Activated CD4-positive, alpha-beta T cell treated with anti-CD3 and anti-CD28 coated beads for 24 hours (primary cell): Measurements from ENCODE around the gene TFB2M.
A peak's percentile ranks its signal among the peaks of the same experiment; 100 is the strongest.
"Not testable (repeated sequence)": the region's sequence is repeated elsewhere in the genome, so short reads cannot be mapped to it uniquely, and the experiment has no call there.

Experiments used
- DNase-seq, 2 donors: peaks; one replicate each; pipeline ENCODE4 v3.0.0-alpha.2; 2020; ENCODE audit warnings: low read depth in 2 of 2

Gene TFB2M

GRCh38 chr1:246582301-246583055, 16.4 kb upstream of the TFB2M start:
- DNase-seq = no peak

GRCh38 chr1:246580497-246581370, 14.7 kb upstream of the TFB2M start:
- DNase-seq = no peak

- no peak for DNase-seq
Measured at GRCh38 chr1:246579818-246580217, 13.8 kb upstream of the TFB2M start.

DNA sequence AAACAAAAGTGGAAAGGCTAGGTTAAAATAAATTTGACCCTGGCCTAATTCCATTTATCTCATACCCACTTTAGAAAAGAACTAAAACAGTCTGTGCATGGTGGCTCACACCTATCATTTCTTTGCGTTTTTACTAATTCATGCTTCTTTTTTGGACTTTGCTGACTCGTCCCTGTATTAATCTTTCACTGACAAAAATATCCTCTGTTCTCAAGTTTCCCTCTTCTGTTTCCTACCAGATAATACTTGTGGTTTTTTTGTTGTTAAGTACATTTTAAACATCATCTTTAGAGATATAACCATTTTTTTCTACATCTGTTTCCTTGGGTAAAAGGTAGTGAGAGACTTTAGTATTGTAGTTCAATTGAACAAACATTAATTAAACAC, 11.7 kb upstream of the TFB2M start:
- no peak for DNase-seq

DNA sequence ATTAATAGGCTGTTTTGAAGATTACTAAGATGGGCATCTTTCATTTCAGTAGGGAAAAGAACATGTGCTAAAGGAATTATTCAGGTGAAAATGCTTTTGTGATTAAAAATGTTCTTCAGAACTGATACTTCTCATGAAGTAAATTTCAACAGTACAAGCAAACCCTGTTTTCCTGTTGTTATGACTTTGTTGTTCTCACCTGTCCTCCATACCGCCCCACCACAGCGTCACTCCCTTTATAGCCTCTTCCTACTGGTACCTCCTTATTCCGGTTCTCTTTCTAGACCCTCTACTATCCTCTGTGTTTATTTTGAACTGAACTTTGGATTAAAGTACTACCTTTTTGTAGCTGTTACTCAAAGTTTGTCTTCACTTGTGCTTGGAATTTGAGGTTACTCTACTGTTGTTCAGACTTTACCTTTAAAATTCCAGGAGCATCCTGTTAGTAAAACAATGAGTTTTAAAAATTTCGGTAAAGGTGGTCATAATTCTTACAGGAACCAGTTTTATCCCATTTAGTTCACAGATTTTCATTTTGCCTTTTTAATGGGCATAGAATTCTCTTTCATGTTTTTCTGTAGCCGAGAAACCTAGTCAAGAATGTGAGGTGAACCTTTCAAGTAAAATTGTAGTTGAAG, 11.1 kb upstream of the TFB2M start:
- no peak for DNase-seq

- no peak for DNase-seq
Measured at GRCh38 chr1:246576709-246577032, 10.6 kb upstream of the TFB2M start.

GRCh38 chr1:246573491-246573890, 7.4 kb upstream of the TFB2M start:
- no peak for DNase-seq

DNA sequence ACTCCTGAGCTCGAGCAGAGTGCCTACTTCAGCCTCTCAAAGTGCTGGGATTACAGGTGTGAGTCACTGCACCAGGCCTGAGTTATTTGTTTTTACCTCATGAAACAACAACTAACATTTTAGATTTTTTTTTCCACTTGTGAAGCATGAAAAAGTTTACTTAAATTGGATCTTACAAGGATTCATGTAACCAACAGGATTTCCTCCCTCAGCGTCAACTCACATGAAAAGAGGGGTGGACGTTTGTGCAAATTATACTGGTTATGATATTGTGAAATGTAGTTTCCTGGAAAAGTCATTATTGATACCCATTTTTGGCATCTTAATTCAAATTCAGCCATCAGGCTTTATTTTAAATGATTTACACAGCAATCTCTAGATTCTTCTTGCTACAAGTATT, 6.7 kb upstream of the TFB2M start:
- no peak for DNase-seq

- no peak for DNase-seq
Measured at GRCh38 chr1:246571953-246572352, 5.9 kb upstream of the TFB2M start.

- DNase-seq = not testable (repeated sequence)
Measured at GRCh38 chr1:246571309-246571708, 5.2 kb upstream of the TFB2M start.

- DNase-seq = no peak
Measured at GRCh38 chr1:246569248-246570238, 3.5 kb upstream of the TFB2M start.

DNA sequence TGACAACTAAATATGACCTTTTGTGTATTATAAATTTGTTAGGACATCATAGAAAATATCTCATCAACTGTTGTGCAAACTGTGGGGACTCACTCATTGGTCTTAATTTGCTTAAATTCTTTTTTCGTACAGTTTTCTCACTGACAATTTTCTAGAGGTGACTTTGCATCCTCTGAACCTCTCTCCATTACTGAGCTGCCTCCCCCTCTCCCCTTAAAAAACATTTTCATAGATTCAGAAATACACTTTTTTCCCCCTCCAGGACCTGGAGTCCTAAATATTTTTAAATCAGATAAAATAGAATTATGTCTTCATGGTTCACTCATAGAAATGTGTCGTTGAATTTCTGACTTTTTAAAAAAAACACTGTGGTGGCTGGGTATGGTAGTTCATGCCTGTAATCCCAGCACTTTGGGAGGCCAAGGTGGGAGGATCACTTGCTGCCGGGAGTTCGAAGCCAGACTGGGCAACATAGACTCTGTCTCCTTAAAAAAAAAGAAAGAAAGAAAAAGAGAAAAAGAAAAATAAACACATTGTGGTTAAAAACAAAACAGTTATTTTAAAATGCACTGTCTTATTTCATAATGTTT, 1.7 kb upstream of the TFB2M start:
- no peak for DNase-seq

GRCh38 chr1:246566813-246567645, 968 bp upstream of the TFB2M start:
- peak; percentile 19 to 26 for DNase-seq

DNA sequence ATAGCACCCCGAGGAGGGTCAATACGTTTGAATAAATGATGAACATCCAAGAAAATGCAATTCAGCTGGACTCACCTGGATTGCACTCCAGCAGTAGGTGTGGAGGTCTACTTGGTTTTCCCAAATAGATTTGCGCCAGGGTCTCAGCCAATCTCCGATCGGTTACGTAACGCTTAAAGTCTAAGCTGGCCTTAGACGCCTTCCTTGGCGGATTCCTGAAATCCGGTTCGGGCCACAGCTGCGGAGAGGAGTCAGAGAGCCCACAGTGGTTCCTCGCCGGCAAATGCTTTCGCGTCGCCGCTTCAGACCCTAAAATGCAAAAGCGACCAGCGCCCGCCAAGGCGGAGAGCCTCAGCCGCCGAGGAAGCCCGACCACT, 322 bp downstream of the TFB2M start:
- no peak for DNase-seq

- DNase-seq = no peak
Measured at GRCh38 chr1:246564839-246565750, 966 bp downstream of the TFB2M start.

DNA sequence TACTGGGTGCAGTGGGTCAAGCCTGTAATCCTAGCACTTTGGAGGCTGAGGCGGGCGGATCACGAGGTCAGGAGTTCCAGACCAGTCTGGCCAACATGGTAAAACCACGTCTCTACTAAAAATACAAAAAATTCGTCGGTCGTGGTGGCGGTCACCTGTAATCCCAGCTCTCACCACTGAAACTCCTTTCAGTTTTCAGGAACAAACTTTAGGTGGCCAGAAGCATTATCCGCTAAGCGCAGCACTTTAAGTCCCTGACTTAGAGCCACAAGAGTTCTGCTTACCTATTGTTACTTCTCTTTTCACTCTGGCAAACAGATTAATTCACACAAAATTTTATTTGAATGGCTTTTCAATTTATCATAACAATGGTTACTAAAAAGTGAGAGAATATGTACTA, 5.2 kb downstream of the TFB2M start:
- not testable (repeated sequence) for DNase-seq

DNA sequence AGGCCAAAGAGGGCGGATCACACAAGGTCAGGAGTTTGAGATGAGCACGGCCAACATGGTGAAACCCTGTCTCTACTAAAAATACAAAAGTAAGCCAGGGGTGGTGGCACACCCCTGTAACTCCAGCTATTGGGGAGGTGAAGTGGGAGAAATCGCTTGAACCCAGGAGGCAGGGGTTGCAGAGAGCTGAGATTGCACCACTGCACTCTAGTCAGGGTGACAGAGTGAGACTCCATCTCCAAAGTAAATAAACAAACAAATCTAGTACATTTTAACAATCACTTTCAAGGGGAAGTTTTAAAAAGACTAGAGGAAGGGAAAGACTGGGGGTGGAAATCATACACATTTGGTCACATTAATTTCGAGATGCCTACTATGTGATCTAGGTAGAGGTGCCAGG, 6.8 kb downstream of the TFB2M start:
- no peak for DNase-seq

DNA sequence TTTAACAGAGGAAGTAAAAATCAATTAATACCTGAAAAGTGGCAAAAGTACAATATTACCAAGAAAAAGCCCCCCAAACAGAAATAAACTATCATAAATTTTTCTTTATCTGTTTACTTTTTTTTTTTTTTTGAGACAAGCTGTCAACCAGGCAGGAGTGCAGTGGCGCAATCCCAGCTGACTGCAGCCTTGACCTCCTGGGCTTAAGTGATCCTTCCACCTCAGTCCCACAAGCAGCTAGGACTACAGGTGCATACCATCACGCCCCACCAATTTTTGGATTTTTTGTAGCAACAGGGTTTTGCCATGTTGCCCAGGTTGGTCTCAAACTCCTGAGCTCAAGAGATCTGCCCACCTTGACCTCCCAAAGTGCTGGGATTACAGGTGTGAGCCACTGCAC, 8.0 kb downstream of the TFB2M start:
- DNase-seq = no peak

- no peak for DNase-seq
Measured at GRCh38 chr1:246554201-246554600, 11.9 kb downstream of the TFB2M start.
